Muscle of arm (tissue), 14 donors: Measurements from ENCODE around the gene NDUFA3. TPM values are rescaled to one million over a fixed set of nuclear protein-coding genes. Genes with fewer than 3 reads are reported as not detected.
"Not testable (repeated sequence)": the region's sequence is repeated elsewhere in the genome, so short reads cannot be mapped to it uniquely, and the experiment has no call there.

Experiments used
- DNase-seq: peaks from one replicate; pipeline ENCODE4 v3.0.0-alpha.2; 2013
- long read RNA-seq, 11 donors: transcript quantifications; one replicate each; lab custom pipeline, GENCODE V29; 2026
- polyA plus RNA-seq, 12 donors: library from polyadenylated mRNA; unstranded; fragments of 120-200 nt; gene quantifications; one replicate each; pipeline ENCODE4 v1.2.1, GENCODE V29; 2013; ENCODE audit not compliant: insufficient read length in 12 of 12

NDUFA3 gene
- polyA plus RNA-seq: 100 to 1,000 TPM in 4 of 12 donors, 10 to 100 TPM in 7, not detected in 1; 80.2 to 127 (median 95.8) TPM
- long read RNA-seq, donor 1, transcript NDUFA3-214 (4 exons, 963 nt): major isoform, 130 of 222 reads
- long read RNA-seq, donor 1, transcript NDUFA3-213 (3 exons, 541 nt): minor isoform, 19 of 222 reads
- long read RNA-seq, donor 1, transcript NDUFA3-202 (5 exons, 435 nt): minor isoform, 12 of 222 reads
- long read RNA-seq, donor 1, partial matches to known transcripts: 42 of 222 reads
- long read RNA-seq, donor 1, other reads (novel, unspliced or antisense): 15 of 222 reads
- long read RNA-seq, donor 2, transcript NDUFA3-214 (4 exons, 963 nt): major isoform, 123 of 206 reads
- long read RNA-seq, donor 2, transcript NDUFA3-213 (3 exons, 541 nt): minor isoform, 39 of 206 reads
- long read RNA-seq, donor 2, partial matches to known transcripts: 27 of 206 reads
- long read RNA-seq, donor 2, other reads (novel, unspliced or antisense): 12 of 206 reads
- long read RNA-seq, donor 3, transcript NDUFA3-213 (3 exons, 541 nt): minor isoform, 17 of 91 reads
- long read RNA-seq, donor 3, transcript NDUFA3-214 (4 exons, 963 nt): major isoform, 60 of 91 reads
- long read RNA-seq, donor 3, partial matches to known transcripts: 10 of 91 reads
- long read RNA-seq, donor 3, other reads (novel, unspliced or antisense): 0 of 91 reads
- long read RNA-seq, donor 4, transcript NDUFA3-214 (4 exons, 963 nt): major isoform, 48 of 70 reads
- long read RNA-seq, donor 4, transcript NDUFA3-213 (3 exons, 541 nt): minor isoform, 13 of 70 reads
- long read RNA-seq, donor 4, partial matches to known transcripts: 7 of 70 reads
- long read RNA-seq, donor 4, other reads (novel, unspliced or antisense): 0 of 70 reads
- long read RNA-seq, donor 5, transcript NDUFA3-213 (3 exons, 541 nt): minor isoform, 19 of 210 reads
- long read RNA-seq, donor 5, transcript NDUFA3-214 (4 exons, 963 nt): major isoform, 136 of 210 reads
- long read RNA-seq, donor 5, partial matches to known transcripts: 23 of 210 reads
- long read RNA-seq, donor 5, other reads (novel, unspliced or antisense): 27 of 210 reads
- long read RNA-seq, donor 6, transcript NDUFA3-214 (4 exons, 963 nt): major isoform, 33 of 62 reads
- long read RNA-seq, donor 6, transcript NDUFA3-213 (3 exons, 541 nt): minor isoform, 17 of 62 reads
- long read RNA-seq, donor 6, partial matches to known transcripts: 8 of 62 reads
- long read RNA-seq, donor 6, other reads (novel, unspliced or antisense): 0 of 62 reads
- long read RNA-seq, donor 7, transcript NDUFA3-213 (3 exons, 541 nt): minor isoform, 10 of 81 reads
- long read RNA-seq, donor 7, transcript NDUFA3-214 (4 exons, 963 nt): major isoform, 69 of 81 reads
- long read RNA-seq, donor 7, partial matches to known transcripts: 0 of 81 reads
- long read RNA-seq, donor 7, other reads (novel, unspliced or antisense): 0 of 81 reads
- long read RNA-seq, donor 8, transcript NDUFA3-214 (4 exons, 963 nt): major isoform, 103 of 123 reads
- long read RNA-seq, donor 8, transcript NDUFA3-213 (3 exons, 541 nt): minor isoform, 17 of 123 reads
- long read RNA-seq, donor 8, partial matches to known transcripts: 0 of 123 reads
- long read RNA-seq, donor 8, other reads (novel, unspliced or antisense): 0 of 123 reads
- long read RNA-seq, donor 9, transcript NDUFA3-214 (4 exons, 963 nt): major isoform, 53 of 74 reads
- long read RNA-seq, donor 9, transcript NDUFA3-213 (3 exons, 541 nt): minor isoform, 19 of 74 reads
- long read RNA-seq, donor 9, partial matches to known transcripts: 0 of 74 reads
- long read RNA-seq, donor 9, other reads (novel, unspliced or antisense): 0 of 74 reads
- long read RNA-seq, donor 10, transcript NDUFA3-214 (4 exons, 963 nt): major isoform, 90 of 121 reads
- long read RNA-seq, donor 10, transcript NDUFA3-213 (3 exons, 541 nt): minor isoform, 19 of 121 reads
- long read RNA-seq, donor 10, partial matches to known transcripts: 8 of 121 reads
- long read RNA-seq, donor 10, other reads (novel, unspliced or antisense): 0 of 121 reads
- long read RNA-seq, donor 11, transcript NDUFA3-214 (4 exons, 963 nt): major isoform, 120 of 169 reads
- long read RNA-seq, donor 11, transcript NDUFA3-213 (3 exons, 541 nt): minor isoform, 26 of 169 reads
- long read RNA-seq, donor 11, partial matches to known transcripts: 5 of 169 reads
- long read RNA-seq, donor 11, other reads (novel, unspliced or antisense): 14 of 169 reads

GRCh38 chr19:54102421-54103169 lies at the start of gene NDUFA3:
Gene NDUFA3 (plus strand): TSS chr19:54102855. CDS start chr19:54102879, 24 bp downstream.
- DNase-seq: peak; percentile 100

GRCh38 chr19:54062643-54063042 lies 40.0 kb upstream of the NDUFA3 start:
- DNase-seq: no peak

- no peak for DNase-seq
These were observed 39.1 kb upstream of the NDUFA3 start, which contains the start of gene VSTM1 for GRCh38 chr19:54063350-54064116. Gene VSTM1 (minus strand): TSS chr19:54063897. CDS start chr19:54063777, 120 bp downstream.

GRCh38 chr19:54069470-54069869 lies 33.2 kb upstream of the NDUFA3 start:
- no peak for DNase-seq

GRCh38 chr19:54073829-54074228 lies 28.8 kb upstream of the NDUFA3 start:
- DNase-seq: no peak

GRCh38 chr19:54074851-54075250 lies 27.8 kb upstream of the NDUFA3 start:
- DNase-seq: no peak

- no peak for DNase-seq
These were observed 25.3 kb upstream of the NDUFA3 start for GRCh38 chr19:54077334-54077733.

- DNase-seq: no peak
These were observed 21.6 kb upstream of the NDUFA3 start, which contains the start of gene TARM1 for GRCh38 chr19:54081032-54081431. Gene TARM1 (minus strand): TSS chr19:54081365. CDS start chr19:54081340, 25 bp downstream.

- no peak for DNase-seq
These were observed 18.2 kb upstream of the NDUFA3 start for GRCh38 chr19:54084410-54084809.

GRCh38 chr19:54094426-54095000 lies 8.1 kb upstream of the NDUFA3 start:
- no peak for DNase-seq

GRCh38 chr19:54095136-54095858 lies 7.4 kb upstream of the NDUFA3 start:
- no peak for DNase-seq

GRCh38 chr19:54095859-54096616 lies 6.6 kb upstream of the NDUFA3 start:
- not testable (repeated sequence) for DNase-seq

- DNase-seq: no peak
These were observed 6.0 kb upstream of the NDUFA3 start for GRCh38 chr19:54096617-54097106.

- DNase-seq: no peak
These were observed 3.3 kb upstream of the NDUFA3 start for GRCh38 chr19:54099190-54099902.

- not testable (repeated sequence) for DNase-seq
These were observed 2.8 kb upstream of the NDUFA3 start for GRCh38 chr19:54099903-54100255.
